ENCODE results near the gene ST8SIA4. TPM values are rescaled to one million over a fixed set of nuclear protein-coding genes. Genes with fewer than 3 reads are reported as not detected.

ST8SIA4 gene
- total and polyA plus RNA-seq, 10 of the 15 experiments (the other 5 are each of a cell fraction or from before 2014, with no cell fraction given), result 4.4 to 30.9 (median 19.5) TPM

DNA sequence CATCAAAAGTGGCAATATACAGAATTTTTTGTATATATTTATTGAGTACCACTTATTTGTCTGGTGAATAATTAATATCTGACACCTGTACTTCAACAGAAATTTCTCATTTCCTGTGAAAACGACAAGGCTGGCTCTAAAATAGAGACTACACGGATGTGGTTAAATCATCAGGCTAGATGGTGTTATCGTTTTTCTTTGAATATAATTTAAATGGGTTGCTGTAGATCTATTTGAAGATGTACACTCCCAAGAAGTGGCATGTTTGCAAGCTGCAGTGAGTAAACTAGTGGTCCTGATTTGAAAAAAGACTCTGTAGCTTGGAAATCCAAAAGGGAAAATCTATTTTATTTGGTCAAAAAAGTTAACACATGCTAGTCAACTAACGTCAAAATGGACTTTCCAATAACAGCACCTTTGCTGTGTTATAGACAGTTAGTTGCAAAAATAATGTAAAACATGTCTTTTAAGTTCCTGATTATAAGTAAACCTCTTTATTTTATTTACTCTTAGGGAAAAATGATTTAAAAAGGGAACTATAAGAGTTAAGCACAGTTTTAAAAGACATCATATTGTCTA lies 13.8 kb downstream of the ST8SIA4 start:
- FAIRE-seq (no peak), DNase-seq (ENCODE audit: low read depth, low spot score) (no peak), ATAC-seq (peak; percentile 64)
- intact Hi-C loops (cut with micrococcal nuclease; ENCODE audit: unreplicated experiment), result no loop called here
- WGBS (ENCODE audit: insufficient coverage, insufficient replicate concordance, low lambda C conversion rate, missing lambda C conversion rate), result 0% methylated on average over 4 of the region's 4 CpGs
- Histone ChIP-seq H3K4me2 (ENCODE audit: control insufficient read depth, insufficient read depth) (peak overlapping the region; percentile 88), H3K36me3 (ENCODE audit: control insufficient read depth in 2 of 2, insufficient read depth in 2 of 2, low read length in 1 of 2) (peaks cover 0 to 20% of the 10 kb centered on the region in 2 experiments; a peak in 3 of 4 replicates), H3K79me2 (ENCODE audit: control insufficient read depth, insufficient read depth, low read length) (peaks cover 80% of the 10 kb centered on the region), H2AFZ (ENCODE audit: control insufficient read depth, low read depth, low read length) (peak overlapping the region; percentile 34), H3K27me3 (replicated peaks in 1 of 2; ENCODE audit: control insufficient read depth in 2 of 2, insufficient read depth in 2 of 2, low read length in 1 of 2) (no peaks in the 10 kb centered on the region), H3K4me3 (peak overlapping the region; percentile 58), H3K4me1 (ENCODE audit: control insufficient read depth, insufficient read depth, low read length) (peaks cover 15% of the 10 kb centered on the region; the same call in 1 of the 2 replicates), H3K9me3 (replicated peaks; ENCODE audit: control insufficient read depth, insufficient read depth, low read length) (peaks cover 9% of the 10 kb centered on the region), H3K9ac (ENCODE audit: control insufficient read depth, insufficient read depth, low read length) (peak overlapping the region; percentile 47; the same call in 1 of the 2 replicates), H3K27ac (ENCODE audit: control insufficient read depth, insufficient read depth) (peak overlapping the region; percentile 87), H4K20me1 (ENCODE audit: control insufficient read depth, insufficient read depth) (no peaks in the 10 kb centered on the region)
- in situ Hi-C loops (cut with MboI), result no loop called here
- ChIA-PET CTCF (interaction anchor here (0.7 to 6.2 kb wide), 2 partner anchors 11 to 20 kb away, joined by 4 to 64 read pairs; partner anchors contain the start of gene ST8SIA4), POLR2A (interaction anchor here (0.6 to 5.2 kb wide), 4 partner anchors 9 to 111 kb away, joined by 3 to 49 read pairs (median 4); partner anchors contain the start of gene ST8SIA4), SMC1A (ENCODE audit: uncharacterized antibody, unreplicated experiment) (interaction anchor here (1.3 to 15.8 kb wide), 9 partner anchors 10 to 121 kb away, joined by 3 to 281 read pairs (median 9); partner anchors contain the start of gene ST8SIA4), RAD21 (ENCODE audit: unreplicated experiment) (interaction anchor here (1.2 to 15.0 kb wide), 12 partner anchors 14 to 114 kb away, joined by 3 to 275 read pairs (median 7); partner anchors contain the start of gene ST8SIA4)
- BruUV-seq (replicated peaks), result no TSS peak
- TF ChIP-seq NR2C2 (IDR thresholded peaks at IDR 0.05; ENCODE audit: borderline replicate concordance, control insufficient read depth, insufficient read length, low read depth), result no peak
- TF ChIP-seq NR2F1 (conservative IDR thresholded peaks at IDR 0.05), result no peak
- TF ChIP-seq ZNF687 (IDR thresholded peaks at IDR 0.05), result peak; percentile 84
- 0 out of 2 replicates have a peak, but pooled peaks have one; percentile 28 for TF ChIP-seq ZNF217 (IDR thresholded peaks at IDR 0.05)
- TF ChIP-seq KDM1A (IDR thresholded peaks at IDR 0.05; ENCODE audit: borderline replicate concordance), result no peak
- TF ChIP-seq, protein P1, sequence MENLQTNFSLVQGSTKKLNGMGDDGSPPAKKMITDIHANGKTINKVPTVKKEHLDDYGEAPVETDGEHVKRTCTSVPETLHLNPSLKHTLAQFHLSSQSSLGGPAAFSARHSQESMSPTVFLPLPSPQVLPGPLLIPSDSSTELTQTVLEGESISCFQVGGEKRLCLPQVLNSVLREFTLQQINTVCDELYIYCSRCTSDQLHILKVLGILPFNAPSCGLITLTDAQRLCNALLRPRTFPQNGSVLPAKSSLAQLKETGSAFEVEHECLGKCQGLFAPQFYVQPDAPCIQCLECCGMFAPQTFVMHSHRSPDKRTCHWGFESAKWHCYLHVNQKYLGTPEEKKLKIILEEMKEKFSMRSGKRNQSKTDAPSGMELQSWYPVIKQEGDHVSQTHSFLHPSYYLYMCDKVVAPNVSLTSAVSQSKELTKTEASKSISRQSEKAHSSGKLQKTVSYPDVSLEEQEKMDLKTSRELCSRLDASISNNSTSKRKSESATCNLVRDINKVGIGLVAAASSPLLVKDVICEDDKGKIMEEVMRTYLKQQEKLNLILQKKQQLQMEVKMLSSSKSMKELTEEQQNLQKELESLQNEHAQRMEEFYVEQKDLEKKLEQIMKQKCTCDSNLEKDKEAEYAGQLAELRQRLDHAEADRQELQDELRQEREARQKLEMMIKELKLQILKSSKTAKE (IDR thresholded peaks at IDR 0.05; ENCODE audit: low read depth, poor library complexity, severe bottlenecking), result peak; percentile 55
- TF ChIP-seq ATF7 (IDR thresholded peaks at IDR 0.05; ENCODE audit: low read depth), result peak; percentile 62; the same call in 1 of the 2 replicates
- TF ChIP-seq MYB (IDR thresholded peaks at IDR 0.05; ENCODE audit: borderline replicate concordance, low read depth, low read length), result peak; percentile 76; the same call in 1 of the 2 replicates
- TF ChIP-seq FOXM1 (IDR thresholded peaks at IDR 0.05; ENCODE audit: low read depth, low read length), result peak; percentile 55; the same call in 1 of the 2 replicates
- TF ChIP-seq RUNX3 (IDR thresholded peaks at IDR 0.05; ENCODE audit: low read length), result peak; percentile 94
- TF ChIP-seq CHD1 (IDR thresholded peaks at IDR 0.05; ENCODE audit: low read depth, low read length), result 0 out of 2 replicates have a peak, but pooled peaks have one; percentile 67
- 0 out of 2 replicates have a peak, but pooled peaks have one; percentile 24 for TF ChIP-seq CBFB (IDR thresholded peaks at IDR 0.05; ENCODE audit: low read depth)
- TF ChIP-seq NFIC (IDR thresholded peaks at IDR 0.05; ENCODE audit: low read depth, low read length), result peak; percentile 83
- no peak for TF ChIP-seq BCLAF1 (IDR thresholded peaks at IDR 0.05)

Data from GM12878 (cell line).